Lower lobe of right lung (tissue), 2 donors: ENCODE data around the gene SSBP1. TPM values are rescaled to one million over a fixed set of nuclear protein-coding genes. Genes with fewer than 3 reads are reported as not detected.

Source experiments
- ATAC-seq, 2 donors: fragments of 200-7000 bp; cut with Tn5 transposase; one replicate each; pipeline ENCODE4 v1.9.1; 2020 to 2022; ENCODE audit warnings: mild to moderate bottlenecking in 2 of 2, moderate library complexity in 2 of 2
- DNase-seq: peaks from one replicate; pipeline ENCODE4 v3.0.0-alpha.2; 2020
- H3K27ac ChIP-seq: fragments of 200-600 bp; one replicate; pipeline ENCODE4 v1.8.0; 2022
- H3K27me3 ChIP-seq: fragments of 200-600 bp; one replicate; pipeline ENCODE4 v1.8.0; 2022; ENCODE audit warnings: low read depth
- H3K36me3 ChIP-seq: fragments of 200-600 bp; one replicate; pipeline ENCODE4 v1.8.0; 2022; ENCODE audit warnings: mild to moderate bottlenecking
- H3K4me1 ChIP-seq: fragments of 200-600 bp; one replicate; pipeline ENCODE4 v1.8.0; 2022
- H3K4me3 ChIP-seq: fragments of 200-600 bp; one replicate; pipeline ENCODE4 v1.8.0; 2022; ENCODE audit warnings: mild to moderate bottlenecking
- H3K9me3 ChIP-seq: fragments of 200-600 bp; one replicate; pipeline ENCODE4 v1.8.0; 2022
- intact Hi-C: fragments of 100-400 bp; cut with DNase I; formaldehyde crosslinking; loops from one replicate; pipeline ENCODE4 v1.11.0; 2022
- total RNA-seq: library from RNA; stranded (reverse); fragmentation: NEBNext Ultra II Directional; extraction: Animal tissue kit (Norgen Biotek cat#: 25700); gene quantifications from one replicate; pipeline ENCODE4 v1.2.1, GENCODE V29; 2021
- TF ChIP-seq, protein P1 (sequence below): fragments of 200-600 bp; IDR thresholded peaks from one replicate; pipeline ENCODE4 v1.8.0; 2022; ENCODE audit warnings: antibody characterized with exemption, mild to moderate bottlenecking
- donor health status: DM: no; HTN: yes; CAD: no; lungs with severe emphysema.

SSBP1 gene
- total RNA-seq, 1 donor from 2014 or later = 65.2 TPM

DNA sequence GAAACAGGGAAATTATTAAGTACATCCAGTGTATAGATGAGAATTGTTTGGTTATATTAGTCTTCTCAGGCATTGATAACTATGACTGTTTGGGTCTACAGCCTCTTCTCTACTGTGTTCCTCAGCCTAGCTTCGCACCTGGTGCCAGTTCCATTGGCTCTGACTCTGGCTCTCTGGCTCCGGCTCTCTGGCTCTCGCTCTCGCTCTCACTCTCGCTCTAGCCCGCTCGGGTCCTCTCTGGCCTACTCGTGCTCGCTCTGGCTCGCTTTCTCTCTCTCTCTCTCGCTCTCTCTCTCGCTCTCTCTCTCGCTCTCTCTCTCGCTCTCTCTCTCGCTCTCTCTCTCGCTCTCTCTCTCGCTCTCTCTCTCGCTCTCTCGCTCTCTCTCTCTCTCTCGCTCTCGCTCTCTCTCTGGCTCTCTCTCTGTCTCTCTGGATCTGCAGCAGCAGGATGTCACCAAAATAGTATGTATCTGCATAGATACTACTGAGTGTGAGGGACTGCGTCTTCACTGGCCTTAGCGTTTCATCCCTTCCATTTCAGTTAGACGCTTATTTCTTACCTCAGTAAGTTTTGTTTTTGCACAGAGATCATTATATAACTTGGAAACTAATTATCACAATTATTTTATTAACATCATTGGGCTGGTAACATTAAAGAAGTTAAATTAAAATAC, 6.5 kb upstream of the SSBP1 start:
- H3K27me3 ChIP-seq = no peaks in the 10 kb centered on the region
- intact Hi-C loops = no loop called here
- no peaks in the 10 kb centered on the region for H3K36me3 ChIP-seq

DNA sequence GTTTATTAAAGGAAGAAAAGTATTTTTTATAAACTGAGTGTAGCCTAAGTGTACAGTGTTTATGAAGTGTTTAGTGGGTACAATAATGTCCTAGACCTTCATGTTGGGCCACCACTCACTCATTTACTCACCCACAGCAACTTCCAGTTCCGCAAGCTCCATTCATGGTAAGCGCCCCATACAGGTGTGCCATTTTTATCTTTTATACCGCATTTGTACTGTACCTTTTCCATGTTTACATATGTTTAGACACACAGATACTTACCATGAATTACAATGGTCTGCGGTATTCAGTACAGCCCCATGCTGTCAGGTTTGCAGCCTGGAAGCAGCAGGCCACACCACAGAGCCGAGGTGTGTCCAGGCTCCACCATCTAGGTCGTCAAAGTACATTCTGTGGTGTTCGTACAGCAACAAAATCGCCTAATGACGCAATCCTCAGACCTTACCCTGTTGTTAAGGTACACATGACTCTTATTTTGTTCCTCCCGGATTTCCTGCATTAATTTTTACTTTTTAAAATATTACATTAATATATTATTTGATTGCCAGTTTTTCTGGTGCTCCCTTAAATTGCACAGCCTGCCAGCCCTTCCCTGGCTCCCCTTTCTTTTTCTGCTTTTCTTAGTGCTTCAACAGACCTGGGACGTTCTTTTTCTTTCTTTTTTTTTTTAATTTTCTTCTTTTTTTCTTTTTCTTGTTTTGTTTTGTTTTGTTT, 881 bp upstream of the SSBP1 start:
- peak overlapping the region; percentile 84 for H3K27ac ChIP-seq
- peak overlapping the region; percentile 80 for H3K4me3 ChIP-seq
- TF ChIP-seq, protein P1, sequence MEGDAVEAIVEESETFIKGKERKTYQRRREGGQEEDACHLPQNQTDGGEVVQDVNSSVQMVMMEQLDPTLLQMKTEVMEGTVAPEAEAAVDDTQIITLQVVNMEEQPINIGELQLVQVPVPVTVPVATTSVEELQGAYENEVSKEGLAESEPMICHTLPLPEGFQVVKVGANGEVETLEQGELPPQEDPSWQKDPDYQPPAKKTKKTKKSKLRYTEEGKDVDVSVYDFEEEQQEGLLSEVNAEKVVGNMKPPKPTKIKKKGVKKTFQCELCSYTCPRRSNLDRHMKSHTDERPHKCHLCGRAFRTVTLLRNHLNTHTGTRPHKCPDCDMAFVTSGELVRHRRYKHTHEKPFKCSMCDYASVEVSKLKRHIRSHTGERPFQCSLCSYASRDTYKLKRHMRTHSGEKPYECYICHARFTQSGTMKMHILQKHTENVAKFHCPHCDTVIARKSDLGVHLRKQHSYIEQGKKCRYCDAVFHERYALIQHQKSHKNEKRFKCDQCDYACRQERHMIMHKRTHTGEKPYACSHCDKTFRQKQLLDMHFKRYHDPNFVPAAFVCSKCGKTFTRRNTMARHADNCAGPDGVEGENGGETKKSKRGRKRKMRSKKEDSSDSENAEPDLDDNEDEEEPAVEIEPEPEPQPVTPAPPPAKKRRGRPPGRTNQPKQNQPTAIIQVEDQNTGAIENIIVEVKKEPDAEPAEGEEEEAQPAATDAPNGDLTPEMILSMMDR = no peak
- no peaks in the 10 kb centered on the region for H3K9me3 ChIP-seq
- peaks cover 33% of the 10 kb centered on the region for H3K4me1 ChIP-seq
- no peaks in the 10 kb centered on the region for H3K27me3 ChIP-seq
- peak; percentile 46 for DNase-seq
- intact Hi-C loops = no loop called here
- peaks cover 28% of the 10 kb centered on the region for H3K36me3 ChIP-seq
- peak; percentile 40 to 43 for ATAC-seq

More for the DNA sequence above, 6.5 kb upstream of the SSBP1 start:
- no peak for DNase-seq
- Histone ChIP-seq H3K9me3 (no peaks in the 10 kb centered on the region), H3K27ac (no peak overlapping the region), H3K4me1 (no peaks in the 10 kb centered on the region), H3K4me3 (no peak overlapping the region)
- TF ChIP-seq, protein P1 = no peak
- ATAC-seq = no peak

DNA sequence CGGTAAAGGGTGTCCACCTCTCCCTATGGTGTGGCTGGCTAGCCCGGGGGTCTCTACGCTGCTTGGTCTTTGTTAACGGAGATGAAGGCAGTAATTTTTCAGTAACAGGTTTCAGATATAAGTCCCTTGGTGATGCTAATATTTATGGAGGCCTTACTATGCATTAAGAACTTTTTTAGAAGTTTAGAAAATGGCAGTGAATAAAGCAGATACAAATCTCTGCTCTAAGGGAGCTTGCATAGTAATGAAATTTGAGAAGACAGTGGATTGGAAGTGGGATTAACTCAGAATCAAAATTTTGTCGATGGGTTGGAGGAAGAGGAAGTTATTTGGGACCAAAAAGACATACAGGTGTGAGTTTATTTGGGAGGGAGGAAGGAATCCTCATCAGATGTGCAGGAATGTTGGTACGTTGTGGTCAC, 445 bp downstream of the SSBP1 start:
- ATAC-seq = no peak
- TF ChIP-seq, protein P1 = no peak
- no peak for DNase-seq
- H3K27me3 ChIP-seq = no peaks in the 10 kb centered on the region
- H3K27ac ChIP-seq = peak overlapping the region; percentile 84
- H3K36me3 ChIP-seq = peaks cover 42% of the 10 kb centered on the region
- H3K4me3 ChIP-seq = peak overlapping the region; percentile 80
- intact Hi-C loops = no loop called here
- H3K4me1 ChIP-seq = peaks cover 33% of the 10 kb centered on the region
- H3K9me3 ChIP-seq = no peaks in the 10 kb centered on the region

DNA sequence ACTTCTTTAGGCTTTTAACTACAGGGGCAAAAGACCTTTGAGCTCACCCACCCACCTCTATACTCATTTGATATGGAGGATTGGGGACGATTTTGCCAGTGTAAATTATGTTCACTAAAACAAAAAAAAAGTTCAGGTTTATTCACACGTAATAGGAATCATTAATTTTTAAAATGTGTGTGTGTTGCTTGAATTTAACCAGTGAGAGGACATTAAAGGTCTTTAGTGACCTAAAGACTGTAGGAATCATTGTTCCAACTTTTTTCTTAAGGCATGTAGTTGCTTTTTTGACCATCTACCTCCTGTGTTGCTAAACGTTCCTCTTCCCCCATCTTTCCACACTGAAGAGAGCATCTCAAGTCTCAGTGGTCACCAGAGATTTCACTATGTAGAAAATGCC, 1.1 kb downstream of the SSBP1 start:
- Histone ChIP-seq H3K27ac (no peak overlapping the region), H3K27me3 (no peaks in the 10 kb centered on the region), H3K36me3 (peaks cover 48% of the 10 kb centered on the region), H3K4me3 (peak overlapping the region; percentile 80), H3K9me3 (no peaks in the 10 kb centered on the region), H3K4me1 (peaks cover 33% of the 10 kb centered on the region)
- ATAC-seq (no peak), DNase-seq (no peak)
- intact Hi-C loops = no loop called here
- TF ChIP-seq, protein P1 = no peak

DNA sequence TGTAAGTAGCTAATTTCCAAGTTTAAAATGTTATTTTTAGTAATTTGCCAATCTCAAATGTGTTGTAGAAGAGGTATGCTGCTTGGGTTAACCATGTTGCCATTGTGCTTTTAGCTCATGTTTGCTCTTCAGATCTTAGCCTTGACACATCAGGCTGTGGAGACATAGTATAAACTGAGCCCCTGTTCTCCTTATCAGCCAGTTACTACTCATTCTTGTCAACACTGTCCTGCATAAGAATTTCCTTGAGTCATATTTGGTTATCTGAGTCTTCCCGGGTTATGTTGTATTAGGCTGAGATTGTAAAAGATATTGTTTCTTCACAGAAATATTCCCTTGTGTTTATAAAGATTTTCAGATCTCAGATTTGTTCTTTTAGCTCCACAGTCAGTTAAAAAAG, 4.1 kb downstream of the SSBP1 start:
- DNase-seq (no peak), ATAC-seq (no peak)
- Histone ChIP-seq H3K36me3 (peaks cover 78% of the 10 kb centered on the region), H3K4me3 (no peak overlapping the region), H3K27ac (no peak overlapping the region), H3K4me1 (peaks cover 30% of the 10 kb centered on the region), H3K9me3 (no peaks in the 10 kb centered on the region), H3K27me3 (no peaks in the 10 kb centered on the region)
- TF ChIP-seq, protein P1 = no peak
- intact Hi-C loops = no loop called here
